Endothelial cell of umbilical vein (primary cell): ENCODE data around the gene MYL2. TPM values are rescaled to one million over a fixed set of nuclear protein-coding genes. Genes with fewer than 3 reads are reported as not detected.

Experiments used
- BruUV-seq: library from RNA; stranded (reverse); fragments of 400-500 nt; replicated peaks from 2 replicates; lab custom pipeline; 2021; lab: Mats Ljungman, UMichigan
- CTCF ChIA-PET: fragments of 300-600, 350-600 bp; sonication (Branson Sonifier 250); formaldehyde crosslinking; loops from one replicate; lab custom pipeline; 2021; ENCODE audit warnings: antibody characterized with exemption, inconsistent platforms; lab: Charles Lee
- POLR2A ChIA-PET: fragments of 300-600, 350-600 bp; sonication (Branson Sonifier 250); formaldehyde crosslinking; loops from one replicate; lab custom pipeline; 2021; ENCODE audit warnings: antibody characterized with exemption, inconsistent platforms; lab: Charles Lee
- DNase-seq: peaks from one replicate; pipeline ENCODE4 v3.0.0-alpha.2; 2011; ENCODE audit warnings: low read depth, low spot score
- FAIRE-seq: peaks from 2 replicates; lab custom pipeline; 2011; peaks lifted over from hg19 to GRCh38; lab: Jason Lieb, UNC
- H2AFZ ChIP-seq: 2 replicates; pipeline ENCODE4 v1.6.0; 2012; ENCODE audit warnings: low read depth, low read length, control low read depth, inconsistent platforms
- H3K27ac ChIP-seq: 2 replicates; pipeline ENCODE4 v1.5.1; 2011; ENCODE audit warnings: low read depth, mild to moderate bottlenecking, control low read depth, low read length, moderate library complexity; ENCODE audit not compliant: insufficient read depth
- H3K27me3 ChIP-seq, 2 experiments: 2 replicates each; pipeline versions ENCODE4 v1.6.0 to v1.6.1; 2011; ENCODE audit warnings: low read length in 2 of 2, mixed read lengths in 1 of 2; ENCODE audit not compliant: control insufficient read depth in 2 of 2, insufficient read depth in 2 of 2
- H3K36me3 ChIP-seq, 2 experiments: 2 replicates in 1 of 2; 3 replicates in 1 of 2; pipeline ENCODE4 v1.5.1; 2011; ENCODE audit warnings: low read length in 2 of 2, mild to moderate bottlenecking in 1 of 2, moderate library complexity in 1 of 2; ENCODE audit not compliant: control insufficient read depth in 2 of 2, insufficient read depth in 2 of 2; ENCODE audit errors: extremely low read depth in 1 of 2
- H3K4me1 ChIP-seq: 3 replicates; pipeline ENCODE4 v1.5.1; 2011; ENCODE audit warnings: mild to moderate bottlenecking, low read length; ENCODE audit not compliant: control insufficient read depth, insufficient read depth; ENCODE audit errors: extremely low read depth
- H3K4me2 ChIP-seq: 2 replicates; pipeline ENCODE4 v1.6.1; 2011; ENCODE audit warnings: low read length, control low read depth, mixed read lengths; ENCODE audit not compliant: insufficient read depth
- H3K4me3 ChIP-seq, 3 experiments: fragments of 200-600 bp in 1 of 3; sonication (generic), shearing (Covaris generic) in 1 of 3; replicated peaks in 1 of 3; 2 replicates each; pipeline ENCODE4 v1.5.1; 2011 to 2016; ENCODE audit warnings: control low read depth in 3 of 3, low read length in 3 of 3, mild to moderate bottlenecking in 2 of 3, inconsistent platforms in 1 of 3, low read depth in 1 of 3, moderate library complexity in 1 of 3; ENCODE audit not compliant: insufficient read depth in 1 of 3
- H3K79me2 ChIP-seq: 2 replicates; pipeline ENCODE4 v1.6.0; 2012; ENCODE audit warnings: low read length, inconsistent platforms; ENCODE audit not compliant: control insufficient read depth, insufficient read depth
- H3K9ac ChIP-seq: replicated peaks from 2 replicates; pipeline ENCODE3; 2011; ENCODE audit warnings: low read length, control low read depth; ENCODE audit not compliant: insufficient read depth; ENCODE audit errors: extremely low read depth
- H3K9me1 ChIP-seq: replicated peaks from 3 replicates; pipeline ENCODE4 v1.6.0; 2011; ENCODE audit warnings: mild to moderate bottlenecking, low read length; ENCODE audit not compliant: control insufficient read depth, insufficient read depth; ENCODE audit errors: extremely low read depth
- H3K9me3 ChIP-seq: replicated peaks from 2 replicates; pipeline ENCODE4 v1.5.1; 2012; ENCODE audit warnings: low read length, inconsistent platforms; ENCODE audit not compliant: control insufficient read depth, insufficient read depth
- H4K20me1 ChIP-seq: replicated peaks from 2 replicates; pipeline ENCODE3; 2011; ENCODE audit warnings: mild to moderate bottlenecking, low read length; ENCODE audit not compliant: control insufficient read depth, insufficient read depth; ENCODE audit errors: extremely low read depth
- CTCF ChIP-seq, 2 donors: IDR thresholded peaks; 1 replicate in 1 of 2; 2 replicates in 1 of 2; pipeline ENCODE4 v1.5.1; 2011; ENCODE audit warnings: low read length in 2 of 2, mild to moderate bottlenecking in 2 of 2, moderate library complexity in 2 of 2, control low read depth in 1 of 2, inconsistent platforms in 1 of 2, low read depth in 1 of 2; ENCODE audit not compliant: insufficient read depth in 1 of 2; ENCODE audit errors: extremely low read depth in 1 of 2
- FOS ChIP-seq: IDR thresholded peaks from 2 replicates; pipeline ENCODE4 v1.6.1; 2011; ENCODE audit warnings: mild to moderate bottlenecking, low read length, moderate library complexity, borderline replicate concordance; ENCODE audit not compliant: insufficient read depth
- GATA2 ChIP-seq: IDR thresholded peaks from 2 replicates; pipeline ENCODE4 v1.7.0; 2011; ENCODE audit warnings: low read depth, mild to moderate bottlenecking, moderate library complexity, mixed read lengths, low read length; ENCODE audit not compliant: insufficient read length, insufficient read depth
- MAX ChIP-seq: IDR thresholded peaks from 2 replicates; pipeline ENCODE4 v1.6.1; 2011; ENCODE audit not compliant: insufficient read depth, insufficient read length
- MYC ChIP-seq: IDR thresholded peaks from one replicate; pipeline ENCODE4 v1.6.1; 2011; ENCODE audit warnings: mild to moderate bottlenecking, low read depth, low read length
- POLR2AphosphoS5 ChIP-seq: IDR thresholded peaks from 2 replicates; pipeline ENCODE4 v1.6.1; 2012; ENCODE audit warnings: low read depth, mild to moderate bottlenecking, control low read depth, low read length, moderate library complexity; ENCODE audit not compliant: insufficient read depth
- dilution Hi-C: fragments of 300-500 bp; cut with MboI; formaldehyde crosslinking; loops from one replicate; pipeline ENCODE4 v1.15.0; 2019; ENCODE audit warnings: low sequenced_read_pairs; ENCODE audit not compliant: extremely low pct_ligation_motif_present
- intact Hi-C: fragments of 100-400 bp; cut with micrococcal nuclease; formaldehyde crosslinking; loops from one replicate; pipeline ENCODE4 v1.10.0; 2022
- polyA plus RNA-seq, 4 experiments: library from polyadenylated mRNA; depleted of rRNA in 3 of 4; stranded (reverse) in 3 of 4; unstranded in 1 of 4; fragments of >200 nt; gene quantifications; 2 replicates each; pipeline versions ENCODE4 v1.2.1 to v1.2.3, GENCODE V29; 2011 to 2012; ENCODE audit warnings: missing spikeins in 1 of 4
- total RNA-seq: library from RNA; stranded (reverse); gene quantifications from 2 replicates; pipeline ENCODE4 v1.2.3, GENCODE V29; 2021

MYL2 gene
- total and polyA plus RNA-seq, 2 donors (not counting 3 experiments of a cell fraction or from before 2014, with no cell fraction given) = 0.93 TPM; not detected in 1

- no peaks in the 10 kb centered on the region for H4K20me1 ChIP-seq
- no peak for DNase-seq
- H3K4me3 ChIP-seq = no peak overlapping the region
- TF ChIP-seq MAX = no peak
- TF ChIP-seq POLR2AphosphoS5 = no peak
- no peak for TF ChIP-seq CTCF (IDR thresholded peaks at IDR 0.05; ENCODE audit: extremely low read depth in 1 of 2, insufficient read depth in 1 of 2, low read depth in 1 of 2, low read length in 2 of 2)
- TF ChIP-seq FOS = no peak
- TF ChIP-seq MYC = no peak
- no peak for TF ChIP-seq GATA2
- no peak overlapping the region for H2AFZ ChIP-seq
- no peaks in the 10 kb centered on the region for H3K79me2 ChIP-seq
- ChIA-PET CTCF (interaction anchor here (1.2 kb wide), 1 partner anchor 18 kb away, joined by 3 read pairs; no protein-coding TSS in a partner anchor), POLR2A (no interaction called here)
- intact Hi-C loops (no loop called here), dilution Hi-C loops (no loop called here)
- no peak overlapping the region for H3K4me2 ChIP-seq
- no TSS peak for BruUV-seq
- no peak overlapping the region for H3K9ac ChIP-seq
- no peaks in the 10 kb centered on the region for H3K9me1 ChIP-seq
- no peaks in the 10 kb centered on the region for H3K4me1 ChIP-seq
- no peak for FAIRE-seq
- peaks cover 0 to 2% of the 10 kb centered on the region in 2 experiments for H3K27me3 ChIP-seq
- no peaks in the 10 kb centered on the region for H3K9me3 ChIP-seq
- no peak overlapping the region for H3K27ac ChIP-seq
- H3K36me3 ChIP-seq = no peaks in the 10 kb centered on the region
Measured at GRCh38 chr12:110906083-110906482, 14.3 kb downstream of the MYL2 start.
